Brain microvascular endothelial cell (primary cell): Measurements from ENCODE around the gene KATNB1.

Experiments used
- DNase-seq: peaks from one replicate; pipeline ENCODE4 v3.0.0-alpha.2; 2020
- H3K27ac ChIP-seq: fragments of 250-450 bp; sonication (Bioruptor Pico); 2 replicates; pipeline ENCODE4 v1.5.1; 2020; ENCODE audit warnings: mild to moderate bottlenecking, moderate library complexity
- H3K27me3 ChIP-seq: fragments of 250-450 bp; sonication (Bioruptor Pico); replicated peaks from 2 replicates; pipeline ENCODE4 v1.5.1; 2020; ENCODE audit warnings: mild to moderate bottlenecking
- H3K36me3 ChIP-seq: fragments of 250-450 bp; sonication (Bioruptor Pico); replicated peaks from 2 replicates; pipeline ENCODE4 v1.5.1; 2020; ENCODE audit warnings: mild to moderate bottlenecking
- H3K4me3 ChIP-seq: 2 replicates; pipeline ENCODE4 v1.5.1; 2011; ENCODE audit warnings: low read depth, mild to moderate bottlenecking, control low read depth, low read length, moderate library complexity
- in situ Hi-C: cut with HindIII; loops from 2 replicates; pipeline ENCODE4 v1.10.0; 2017; ENCODE audit warnings: low sequenced_read_pairs, low pct_ligation_motif_present
- TF ChIP-seq, protein P1 (sequence below): IDR thresholded peaks from 2 replicates; pipeline ENCODE4 v1.5.1; 2011; ENCODE audit warnings: low read depth, mild to moderate bottlenecking, moderate library complexity, low read length, control low read depth, inconsistent platforms; ENCODE audit errors: missing control alignments

Gene KATNB1

DNA sequence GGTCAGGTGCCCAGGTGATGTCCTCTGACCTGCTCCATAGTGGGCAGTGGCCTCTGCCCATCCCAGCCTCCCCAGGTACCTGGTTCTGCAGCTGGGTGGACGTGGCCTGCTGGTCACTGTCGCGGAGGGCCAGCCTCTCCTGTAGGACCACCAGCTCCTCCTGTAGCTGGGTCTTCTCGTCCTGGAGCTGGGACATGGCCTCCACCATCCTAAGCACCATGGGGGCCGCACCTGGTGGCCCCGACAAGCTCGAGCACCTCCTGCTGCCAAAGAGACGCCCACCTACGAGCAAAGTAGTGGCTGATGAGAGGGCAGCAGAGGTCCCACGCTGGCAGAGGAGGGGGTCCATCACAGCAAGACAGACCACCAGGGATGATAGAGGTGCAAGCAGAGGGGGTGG, 49.8 kb downstream of the KATNB1 start:
- Histone ChIP-seq H3K36me3 (peaks cover 37% of the 10 kb centered on the region), H3K4me3 (no peak overlapping the region), H3K27ac (no peak overlapping the region), H3K27me3 (no peaks in the 10 kb centered on the region)
- TF ChIP-seq, protein P1, sequence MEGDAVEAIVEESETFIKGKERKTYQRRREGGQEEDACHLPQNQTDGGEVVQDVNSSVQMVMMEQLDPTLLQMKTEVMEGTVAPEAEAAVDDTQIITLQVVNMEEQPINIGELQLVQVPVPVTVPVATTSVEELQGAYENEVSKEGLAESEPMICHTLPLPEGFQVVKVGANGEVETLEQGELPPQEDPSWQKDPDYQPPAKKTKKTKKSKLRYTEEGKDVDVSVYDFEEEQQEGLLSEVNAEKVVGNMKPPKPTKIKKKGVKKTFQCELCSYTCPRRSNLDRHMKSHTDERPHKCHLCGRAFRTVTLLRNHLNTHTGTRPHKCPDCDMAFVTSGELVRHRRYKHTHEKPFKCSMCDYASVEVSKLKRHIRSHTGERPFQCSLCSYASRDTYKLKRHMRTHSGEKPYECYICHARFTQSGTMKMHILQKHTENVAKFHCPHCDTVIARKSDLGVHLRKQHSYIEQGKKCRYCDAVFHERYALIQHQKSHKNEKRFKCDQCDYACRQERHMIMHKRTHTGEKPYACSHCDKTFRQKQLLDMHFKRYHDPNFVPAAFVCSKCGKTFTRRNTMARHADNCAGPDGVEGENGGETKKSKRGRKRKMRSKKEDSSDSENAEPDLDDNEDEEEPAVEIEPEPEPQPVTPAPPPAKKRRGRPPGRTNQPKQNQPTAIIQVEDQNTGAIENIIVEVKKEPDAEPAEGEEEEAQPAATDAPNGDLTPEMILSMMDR: no peak
- in situ Hi-C loops: no loop called here
- DNase-seq: no peak

DNA sequence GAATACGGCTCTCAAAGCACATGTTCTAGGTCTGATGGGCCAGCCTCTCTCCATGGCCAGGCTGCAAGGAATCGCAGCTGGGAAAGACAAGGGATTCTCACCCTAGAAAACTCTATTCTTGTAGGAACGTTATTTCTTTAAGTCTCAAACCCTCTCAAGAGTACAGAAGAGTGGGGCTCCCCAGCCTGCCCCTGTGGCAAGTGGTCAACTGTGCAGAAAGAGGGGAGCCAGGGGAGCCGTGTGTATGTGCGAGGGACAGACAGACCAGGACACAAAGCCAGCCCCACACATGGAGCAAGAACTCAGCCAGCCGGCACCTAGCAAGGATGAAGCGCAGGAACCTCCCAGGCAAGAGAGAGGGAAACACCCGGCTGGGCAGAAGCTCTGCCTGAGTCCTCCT, 50.4 kb downstream of the KATNB1 start:
- DNase-seq: no peak
- Histone ChIP-seq H3K27ac (no peak overlapping the region), H3K4me3 (no peak overlapping the region), H3K27me3 (no peaks in the 10 kb centered on the region), H3K36me3 (peaks cover 41% of the 10 kb centered on the region)
- TF ChIP-seq, protein P1: no peak
- in situ Hi-C loops: no loop called here

DNA sequence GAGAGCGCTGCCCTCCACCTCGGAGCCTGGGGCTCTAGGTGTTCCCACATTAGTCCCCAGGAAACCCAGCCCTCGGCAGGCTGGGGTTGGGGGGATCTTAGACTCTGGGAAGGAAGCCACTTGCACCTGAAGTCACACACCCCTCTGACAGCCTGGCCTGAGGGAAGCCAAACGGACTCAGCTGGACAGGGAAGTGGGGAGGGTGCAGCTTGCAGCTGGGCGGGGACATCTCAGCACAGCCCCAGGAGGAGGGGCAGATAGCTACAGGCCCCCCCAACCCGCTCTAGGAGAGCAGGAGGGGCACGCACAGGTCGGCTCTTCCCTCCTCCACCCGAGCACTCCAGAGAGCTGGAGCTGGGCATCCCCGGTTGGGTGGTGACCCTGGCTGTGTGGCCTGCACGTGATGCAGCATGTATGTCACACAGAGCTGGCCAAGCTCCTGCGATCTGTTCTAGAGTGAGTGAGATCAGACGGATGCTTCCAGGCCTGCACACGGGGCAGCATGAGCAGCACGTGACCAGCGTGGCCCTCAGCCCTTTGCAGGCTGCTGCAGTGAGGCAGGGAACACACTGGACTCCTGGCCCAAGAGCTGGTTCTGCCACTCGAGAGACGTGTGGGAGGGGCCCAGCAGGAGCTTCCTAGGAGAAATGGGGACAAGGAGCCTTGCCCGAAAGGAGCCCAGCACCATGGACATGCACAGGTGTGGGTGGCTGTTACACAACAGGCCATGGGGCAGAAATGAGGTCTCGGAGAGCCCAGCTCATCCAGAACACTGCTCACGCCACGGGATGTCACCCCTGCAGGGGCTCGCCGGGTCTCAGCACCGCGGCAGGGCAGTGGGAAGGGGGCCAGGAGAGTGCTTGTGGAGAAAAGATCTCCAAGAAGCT, 51.3 kb downstream of the KATNB1 start:
- no peak for DNase-seq
- Histone ChIP-seq H3K4me3 (no peak overlapping the region), H3K27me3 (no peaks in the 10 kb centered on the region), H3K36me3 (peaks cover 49% of the 10 kb centered on the region), H3K27ac (no peak overlapping the region)
- in situ Hi-C loops: no loop called here
- TF ChIP-seq, protein P1: no peak

DNA sequence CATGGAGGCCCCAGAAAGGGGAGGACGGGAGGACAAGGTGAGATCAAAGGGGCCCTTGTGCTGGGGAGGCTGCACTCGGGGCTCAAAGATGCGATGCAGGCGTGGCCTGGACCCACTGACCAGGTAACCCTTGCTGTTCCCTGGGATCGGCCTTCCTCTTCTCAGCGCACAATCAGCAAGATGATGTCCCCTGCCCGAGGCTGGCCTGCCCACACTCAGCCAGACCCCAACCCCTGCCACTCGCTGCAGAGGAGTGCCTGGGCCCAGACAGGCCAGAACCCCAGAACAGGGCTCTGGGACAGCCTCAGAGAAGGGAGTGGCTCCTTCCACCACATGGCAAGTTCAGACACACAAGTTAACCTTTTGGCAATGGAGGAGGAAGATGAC, 51.9 kb downstream of the KATNB1 start:
- no peaks in the 10 kb centered on the region for H3K27me3 ChIP-seq
- in situ Hi-C loops: no loop called here
- H3K4me3 ChIP-seq: no peak overlapping the region
- no peak overlapping the region for H3K27ac ChIP-seq
- TF ChIP-seq, protein P1: no peak
- H3K36me3 ChIP-seq: peaks cover 52% of the 10 kb centered on the region
- no peak for DNase-seq

DNA sequence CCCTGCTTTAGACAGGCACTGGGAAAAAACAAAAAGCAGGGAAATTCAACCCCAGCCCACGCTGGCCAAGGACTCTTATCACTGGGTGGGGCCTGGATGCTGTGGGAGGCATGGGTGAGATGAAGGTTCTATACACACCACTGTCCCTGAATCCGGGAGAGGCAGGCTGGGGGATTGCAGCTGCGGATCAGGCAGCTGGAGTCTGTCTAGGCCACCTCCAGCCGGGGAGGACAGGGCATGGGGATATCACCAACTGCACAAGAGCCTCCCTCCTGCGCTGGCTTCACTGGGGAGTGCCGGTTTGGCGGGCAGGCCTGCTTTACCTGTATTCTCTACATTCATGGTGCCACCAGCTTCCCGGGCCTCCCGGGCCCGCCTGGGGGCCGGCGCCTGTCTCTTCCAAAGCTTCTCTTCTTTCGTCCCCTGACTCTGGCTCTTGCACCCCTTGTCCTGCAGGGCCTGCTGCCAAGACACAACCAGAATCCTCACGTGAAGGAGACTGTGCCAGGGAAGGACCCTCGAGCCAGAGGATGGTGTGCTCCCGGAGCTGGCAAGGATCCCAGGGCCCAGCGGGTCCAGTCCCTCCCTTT, 52.8 kb downstream of the KATNB1 start:
- TF ChIP-seq, protein P1: no peak

More for the DNA sequence above, 52.8 kb downstream of the KATNB1 start:
- in situ Hi-C loops: no loop called here
- Histone ChIP-seq H3K27me3 (no peaks in the 10 kb centered on the region), H3K4me3 (no peak overlapping the region), H3K36me3 (peaks cover 55% of the 10 kb centered on the region), H3K27ac (no peak overlapping the region)
- no peak for DNase-seq
